GM10248 (cell line): Measurements from ENCODE around the gene ADGRB2.

Source experiments
- CTCF ChIA-PET: fragments of 300-600 bp; sonication (Branson Sonifier 250); formaldehyde crosslinking; extraction: SDS; loops from one replicate; lab custom pipeline; 2021; ENCODE audit warnings: antibody characterized with exemption; lab: Yijun Ruan, JAX
- POLR2A ChIA-PET: fragments of 350-650 bp; sonication (Branson Sonifier 250); formaldehyde crosslinking; extraction: SDS; loops from one replicate; lab custom pipeline; 2020; ENCODE audit warnings: antibody characterized with exemption; lab: Yijun Ruan, JAX
- DNase-seq: peaks from one replicate; pipeline ENCODE4 v3.0.0; 2012; ENCODE audit errors: extremely low spot score
- CTCF ChIP-seq: IDR thresholded peaks from 2 replicates; pipeline ENCODE4 v1.5.1; 2012; ENCODE audit warnings: mild to moderate bottlenecking, low read depth; ENCODE audit errors: extremely low read depth, missing control alignments, control extremely low read depth

The ADGRB2 gene

GRCh38 chr1:31749785-31750735 lies 14.1 kb downstream of the ADGRB2 start:
- POLR2A ChIA-PET = no interaction called here

GRCh38 chr1:31748365-31748764 lies 15.8 kb downstream of the ADGRB2 start:
- no peak for TF ChIP-seq CTCF
- ChIA-PET POLR2A (no interaction called here), CTCF (interaction anchor here (1.1 to 6.2 kb wide), 9 partner anchors 10 to 215 kb away, joined by 3 to 67 read pairs (median 3); no protein-coding TSS in a partner anchor)
- DNase-seq = no peak

More at GRCh38 chr1:31749785-31750735, 14.1 kb downstream of the ADGRB2 start:
- DNase-seq = no peak
- CTCF ChIA-PET = interaction anchor here (1.1 to 6.2 kb wide), 4 partner anchors 14 to 86 kb away, joined by 3 to 67 read pairs (median 3); no protein-coding TSS in a partner anchor
- no peak for TF ChIP-seq CTCF

- no peak for TF ChIP-seq CTCF
- CTCF ChIA-PET = interaction anchor here (1.1 to 6.2 kb wide), 7 partner anchors 9 to 83 kb away, joined by 3 to 67 read pairs (median 4); no protein-coding TSS in a partner anchor
- POLR2A ChIA-PET = no interaction called here
- DNase-seq = no peak
Observed at GRCh38 chr1:31747304-31747703, 16.8 kb downstream of the ADGRB2 start.

DNA sequence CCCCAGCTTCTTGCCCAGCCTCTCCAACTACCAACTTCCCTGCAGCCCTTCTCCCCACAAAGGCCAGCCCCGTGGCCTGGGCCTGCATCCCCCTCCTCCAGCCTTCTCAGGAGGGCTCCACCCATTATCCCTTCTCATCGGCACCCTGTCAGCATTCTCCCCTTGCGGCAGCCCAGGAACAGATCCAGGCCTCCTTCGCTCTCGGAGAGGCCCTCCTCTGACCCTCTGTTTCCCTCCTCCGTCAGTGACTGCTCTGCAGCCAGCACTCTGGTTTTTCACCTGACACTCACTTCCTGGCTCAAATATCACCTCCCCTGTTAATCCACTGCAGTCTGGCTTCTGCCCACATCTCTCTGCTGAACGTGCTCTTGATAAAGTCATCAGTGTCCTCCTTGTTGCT lies 17.5 kb downstream of the ADGRB2 start:
- ChIA-PET CTCF (interaction anchor here (0.9 to 6.2 kb wide), 11 partner anchors 9 to 198 kb away, joined by 3 to 67 read pairs (median 4); no protein-coding TSS in a partner anchor), POLR2A (no interaction called here)
- TF ChIP-seq CTCF = no peak
- DNase-seq = no peak

DNA sequence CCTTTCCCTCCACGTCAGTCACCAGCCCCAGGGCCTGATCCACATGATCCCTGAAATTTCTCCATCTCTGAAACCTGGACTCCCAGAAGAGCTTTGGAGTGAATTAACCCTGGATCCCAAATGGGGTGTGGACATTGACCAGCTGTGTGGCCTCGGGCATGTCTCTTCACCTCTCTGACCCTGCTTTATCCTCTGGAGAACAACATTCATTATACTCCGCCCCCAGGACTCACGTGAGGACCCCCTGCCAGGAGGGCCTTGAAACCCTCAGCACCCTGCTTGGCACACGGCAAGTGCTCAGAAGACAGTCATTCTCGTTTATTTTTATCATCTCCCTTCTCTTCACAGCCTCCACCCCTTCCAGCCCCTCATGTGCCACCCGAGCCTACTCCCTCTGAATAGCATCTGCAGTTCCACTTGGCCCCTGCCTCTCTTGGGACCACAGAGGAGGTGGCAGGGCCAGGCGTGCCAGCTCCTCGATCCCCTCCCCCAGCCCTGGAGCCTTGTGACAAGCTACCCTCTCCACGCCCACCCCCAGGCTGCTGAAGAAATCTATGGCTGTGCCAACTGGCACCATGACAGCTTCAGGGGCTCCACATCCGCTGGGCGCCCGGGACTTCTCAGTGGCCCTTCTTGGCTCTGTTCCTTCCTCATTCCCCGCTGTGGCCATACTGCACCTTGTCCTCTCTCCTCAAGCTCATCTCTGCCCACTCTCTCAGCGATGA lies 18.0 kb downstream of the ADGRB2 start:
- no peak for DNase-seq
- POLR2A ChIA-PET = no interaction called here
- CTCF ChIA-PET = interaction anchor here (0.8 to 6.2 kb wide), 24 partner anchors 8 to 197 kb away, joined by 3 to 67 read pairs (median 5); partner anchors contain the start of gene COL16A1
- no peak for TF ChIP-seq CTCF
